Prostate gland (tissue), 2 donors: ENCODE measurements around the gene EXD2. TPM values are rescaled to one million over a fixed set of nuclear protein-coding genes. Genes with fewer than 3 reads are reported as not detected.
"Not testable (repeated sequence)": the region's sequence is repeated elsewhere in the genome, so short reads cannot be mapped to it uniquely, and the experiment has no call there.

ENCODE experiments used
- DNase-seq: peaks from one replicate; pipeline ENCODE4 v3.0.0-alpha.2; 2019; ENCODE audit warnings: low spot score
- H3K27ac ChIP-seq, 2 donors: fragments of 200-600 bp; sonication (generic); 2 replicates each; pipeline ENCODE4 v1.5.1; 2017 to 2019
- H3K27me3 ChIP-seq: fragments of 200-600 bp; sonication (generic); replicated peaks from 2 replicates; pipeline ENCODE4 v1.5.1; 2019; ENCODE audit not compliant: insufficient read depth
- H3K36me3 ChIP-seq, 2 donors: fragments of 200-600 bp; sonication (generic); 1 replicate in 1 of 2; 2 replicates in 1 of 2; pipeline versions ENCODE4 v1.5.1 to v1.8.1; 2017 to 2019
- H3K4me1 ChIP-seq: fragments of 200-600 bp; sonication (generic); replicated peaks from 2 replicates; pipeline ENCODE4 v1.5.1; 2019
- H3K4me3 ChIP-seq, 2 donors: fragments of 200-600 bp; sonication (generic); 2 replicates each; pipeline ENCODE4 v1.5.1; 2017 to 2019
- H3K9me3 ChIP-seq: fragments of 200-600 bp; sonication (generic); 2 replicates; pipeline ENCODE4 v1.5.1; 2017
- CTCF ChIP-seq, 4 experiments: fragments of 200-600 bp in 2 of 4; fragments of 450-650 bp in 2 of 4; sonication (generic) in 2 of 4; IDR thresholded peaks; 1 replicate in 3 of 4; 2 replicates in 1 of 4; pipeline ENCODE4 v1.5.1; 2016 to 2019; ENCODE audit warnings: antibody characterized with exemption in 4 of 4, mild to moderate bottlenecking in 2 of 4, moderate library complexity in 2 of 4
- POLR2A ChIP-seq: fragments of 450-650 bp; IDR thresholded peaks from one replicate; pipeline ENCODE4 v1.6.1; 2016; ENCODE audit warnings: antibody characterized with exemption, mild to moderate bottlenecking
- POLR2AphosphoS5 ChIP-seq: sonication (generic); formaldehyde crosslinking; IDR thresholded peaks from one replicate; pipeline ENCODE4 v1.6.1; 2017; ENCODE audit warnings: antibody characterized with exemption
- WGBS: methylation state at CpG from one replicate; pipeline ENCODE4 v1.1.5; 2018; 5-methylcytosine and 5-hydroxymethylcytosine counted together
- intact Hi-C: fragments of 100-400 bp; cut with DNase I; formaldehyde crosslinking; loops from one replicate; pipeline ENCODE4 v1.14.2; 2022
- total RNA-seq, 2 donors: library from RNA; depleted of rRNA; stranded (reverse); fragments of >200 nt; gene quantifications; one replicate each; pipeline ENCODE4 v1.1.0, GENCODE V29; 2016

Gene EXD2
- total RNA-seq, 2 donors from 2014 or later, result 22.7 to 25.3 TPM

DNA sequence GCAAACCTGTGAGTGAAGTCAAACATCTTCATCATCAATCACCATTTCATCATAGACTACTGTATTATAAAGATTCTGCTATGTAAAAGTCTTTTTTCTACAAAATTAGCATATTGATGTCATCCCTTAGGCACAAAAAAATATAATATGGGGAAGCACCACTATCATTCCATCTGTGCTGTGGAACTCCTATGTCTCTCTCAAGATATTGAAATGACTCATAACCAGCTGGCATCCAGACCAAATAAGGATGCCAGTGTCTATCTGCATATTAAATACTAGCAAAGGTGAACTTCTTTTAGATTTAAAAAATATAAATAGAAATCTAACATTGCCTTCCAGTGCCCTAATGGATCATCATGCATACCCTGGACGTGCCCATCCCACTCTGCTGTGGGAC lies 20.5 kb upstream of the EXD2 start:
- Histone ChIP-seq H3K4me1 (no peaks in the 10 kb centered on the region), H3K9me3 (no peaks in the 10 kb centered on the region), H3K27ac (no peak overlapping the region), H3K27me3 (no peaks in the 10 kb centered on the region), H3K4me3 (no peak overlapping the region), H3K36me3 (no peaks in the 10 kb centered on the region)
- WGBS, result 94% methylated on average over 1 of the region's 1 CpG
- intact Hi-C loops, result no loop called here
- no peak for DNase-seq
- TF ChIP-seq POLR2A (no peak), CTCF (IDR thresholded peaks at IDR 0.05) (no peak), POLR2AphosphoS5 (no peak)

DNA sequence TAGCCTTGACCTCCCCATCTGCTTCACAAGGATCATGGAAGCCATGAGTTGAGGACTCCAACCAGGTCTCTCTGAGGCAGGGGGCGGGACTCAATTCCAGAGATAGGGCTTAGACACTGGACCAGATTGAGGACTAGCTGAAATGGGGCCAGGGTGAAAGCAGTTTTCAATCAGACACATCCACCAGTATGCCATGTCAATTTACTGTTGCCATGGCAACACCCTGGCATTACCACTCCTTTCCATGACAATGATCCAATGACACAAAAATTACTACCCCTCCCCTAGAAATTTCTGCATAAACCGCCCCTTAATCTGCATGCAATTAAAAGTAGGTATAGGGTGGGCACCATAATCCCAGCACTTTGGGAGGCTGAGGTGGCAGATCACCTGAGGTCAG lies 19.7 kb upstream of the EXD2 start:
- no peak overlapping the region for H3K4me3 ChIP-seq
- H3K4me1 ChIP-seq, result no peaks in the 10 kb centered on the region
- H3K36me3 ChIP-seq, result no peaks in the 10 kb centered on the region
- H3K27ac ChIP-seq, result no peak overlapping the region
- no peaks in the 10 kb centered on the region for H3K9me3 ChIP-seq
- TF ChIP-seq CTCF (IDR thresholded peaks at IDR 0.05) (no peak), POLR2AphosphoS5 (no peak), POLR2A (no peak)
- intact Hi-C loops, result no loop called here
- 90% methylated on average over 2 of the region's 2 CpGs for WGBS
- no peak for DNase-seq
- no peaks in the 10 kb centered on the region for H3K27me3 ChIP-seq

- Histone ChIP-seq H3K27me3 (no peaks in the 10 kb centered on the region), H3K4me3 (no peak overlapping the region), H3K4me1 (no peaks in the 10 kb centered on the region), H3K9me3 (no peaks in the 10 kb centered on the region), H3K36me3 (no peaks in the 10 kb centered on the region), H3K27ac (no peak overlapping the region)
- TF ChIP-seq POLR2A (no peak), CTCF (IDR thresholded peaks at IDR 0.05) (no peak), POLR2AphosphoS5 (no peak)
- intact Hi-C loops, result no loop called here
- DNase-seq, result no peak
Observed at GRCh38 chr14:69175130-69175529, 16.2 kb upstream of the EXD2 start.

GRCh38 chr14:69181491-69181890 lies 9.8 kb upstream of the EXD2 start:
- Histone ChIP-seq H3K36me3 (no peaks in the 10 kb centered on the region), H3K27ac (no peak overlapping the region), H3K27me3 (no peaks in the 10 kb centered on the region), H3K4me1 (no peaks in the 10 kb centered on the region), H3K4me3 (no peak overlapping the region), H3K9me3 (no peaks in the 10 kb centered on the region)
- no peak for TF ChIP-seq POLR2AphosphoS5
- no peak for TF ChIP-seq CTCF (IDR thresholded peaks at IDR 0.05)
- TF ChIP-seq POLR2A, result no peak
- DNase-seq, result no peak
- intact Hi-C loops, result no loop called here

DNA sequence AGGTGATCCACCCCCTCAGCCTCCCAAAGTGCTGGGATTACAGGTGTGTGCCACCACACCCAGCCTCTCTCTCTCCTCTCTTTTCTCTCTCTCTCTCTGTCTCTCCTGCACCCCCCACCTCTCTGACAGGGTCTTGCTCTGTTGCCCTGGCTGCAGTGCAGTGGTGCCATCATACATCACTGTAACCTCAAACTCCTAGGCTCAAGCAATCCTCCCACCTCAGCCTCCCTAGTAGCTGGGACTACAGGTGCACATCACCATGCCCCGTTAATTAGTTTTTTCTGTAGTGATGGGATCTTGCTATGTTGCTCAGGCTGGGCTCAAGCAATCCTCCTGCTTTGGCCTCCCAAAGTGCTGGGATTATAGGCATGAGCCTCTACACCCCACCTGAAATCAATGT lies 8.7 kb upstream of the EXD2 start:
- H3K27me3 ChIP-seq, intact Hi-C loops, H3K4me3 ChIP-seq, H3K36me3 ChIP-seq, H3K4me1 ChIP-seq, DNase-seq, H3K27ac ChIP-seq, H3K9me3 ChIP-seq: not testable (repeated sequence)
- 100% methylated on average over 1 of the region's 1 CpG for WGBS
